HG03159 (cell line): ENCODE results near the gene HSH2D.

Experiments
- ATAC-seq: cut with Tn5 transposase; IDR thresholded peaks from one replicate; pipeline ENCODE4 v1.9.1; 2021; ENCODE audit warnings: mild to moderate bottlenecking, moderate library complexity; ENCODE audit not compliant: unreplicated experiment

HSH2D gene

DNA sequence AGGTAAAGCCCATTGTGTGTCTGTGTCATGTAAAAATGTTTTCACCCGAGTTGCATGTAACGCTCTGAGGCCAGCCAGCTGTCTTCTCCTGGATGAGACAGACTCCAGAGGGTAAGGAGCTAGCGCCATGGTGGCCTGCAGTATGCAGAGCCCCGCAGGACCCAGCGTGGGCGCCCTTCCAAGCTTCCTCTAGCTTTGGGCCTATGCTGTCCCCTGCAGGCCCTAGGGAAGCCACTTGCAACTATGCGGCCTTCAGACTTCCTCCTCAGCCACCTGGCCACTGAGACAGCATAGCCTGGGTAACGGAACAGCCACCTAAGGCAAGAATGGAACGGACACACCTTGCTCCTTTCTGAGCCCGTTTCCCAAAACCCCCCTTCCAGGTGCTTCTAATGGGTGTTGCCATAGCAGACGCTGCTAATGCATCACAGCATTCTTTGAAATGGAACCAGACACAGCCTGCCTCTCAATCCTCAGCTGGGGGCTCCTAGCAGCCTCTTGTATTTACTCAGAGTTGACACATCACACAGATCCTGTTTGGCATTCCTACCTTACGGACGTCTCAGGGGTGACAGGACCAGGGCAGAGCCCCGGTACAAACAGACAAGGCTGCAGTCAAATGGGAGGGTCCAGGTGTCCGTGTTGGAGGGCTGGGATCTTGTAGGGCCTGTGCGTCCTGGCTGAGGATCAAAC lies 47.9 kb downstream of the HSH2D start:
- ATAC-seq = no peak

DNA sequence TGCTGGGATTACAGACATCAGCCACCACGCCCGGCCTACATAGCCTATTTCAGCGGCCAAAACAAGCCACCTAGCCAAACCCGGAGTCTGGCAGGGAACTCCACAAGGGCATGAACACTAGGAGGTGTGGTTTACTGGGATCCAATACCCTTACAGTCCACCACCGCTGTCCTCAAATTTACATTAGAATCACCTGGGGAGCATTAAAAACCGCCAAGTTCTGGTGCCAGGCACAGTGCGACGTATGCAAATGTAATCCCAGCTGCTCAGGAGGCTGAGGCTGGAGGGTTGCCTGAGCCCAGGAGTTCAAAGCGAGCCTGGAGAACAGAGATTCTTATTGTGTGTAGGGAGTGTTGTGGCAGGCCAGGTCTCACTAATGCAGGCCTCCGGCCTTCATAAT lies 50.0 kb downstream of the HSH2D start:
- ATAC-seq = no peak

DNA sequence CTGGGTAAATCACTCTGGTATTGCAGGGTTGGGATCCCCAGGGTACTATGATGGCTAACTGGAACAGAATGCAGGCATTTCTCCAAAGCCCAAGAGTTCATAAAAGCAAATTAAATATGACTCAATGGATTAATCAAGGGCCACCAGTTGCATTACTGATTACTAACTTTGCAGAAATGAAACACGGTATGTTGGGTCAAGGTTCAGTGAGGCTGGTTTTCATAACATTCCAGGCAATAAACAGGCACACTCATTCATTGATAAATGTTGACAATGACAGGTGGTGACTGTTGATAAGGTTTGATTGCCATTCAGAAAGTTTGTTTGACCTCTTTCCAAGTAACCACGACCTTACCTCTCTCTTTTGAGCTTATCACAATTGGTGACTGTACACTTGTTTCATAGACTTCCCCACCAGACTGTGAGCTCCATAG lies 53.7 kb downstream of the HSH2D start:
- peak; percentile 4 for ATAC-seq

DNA sequence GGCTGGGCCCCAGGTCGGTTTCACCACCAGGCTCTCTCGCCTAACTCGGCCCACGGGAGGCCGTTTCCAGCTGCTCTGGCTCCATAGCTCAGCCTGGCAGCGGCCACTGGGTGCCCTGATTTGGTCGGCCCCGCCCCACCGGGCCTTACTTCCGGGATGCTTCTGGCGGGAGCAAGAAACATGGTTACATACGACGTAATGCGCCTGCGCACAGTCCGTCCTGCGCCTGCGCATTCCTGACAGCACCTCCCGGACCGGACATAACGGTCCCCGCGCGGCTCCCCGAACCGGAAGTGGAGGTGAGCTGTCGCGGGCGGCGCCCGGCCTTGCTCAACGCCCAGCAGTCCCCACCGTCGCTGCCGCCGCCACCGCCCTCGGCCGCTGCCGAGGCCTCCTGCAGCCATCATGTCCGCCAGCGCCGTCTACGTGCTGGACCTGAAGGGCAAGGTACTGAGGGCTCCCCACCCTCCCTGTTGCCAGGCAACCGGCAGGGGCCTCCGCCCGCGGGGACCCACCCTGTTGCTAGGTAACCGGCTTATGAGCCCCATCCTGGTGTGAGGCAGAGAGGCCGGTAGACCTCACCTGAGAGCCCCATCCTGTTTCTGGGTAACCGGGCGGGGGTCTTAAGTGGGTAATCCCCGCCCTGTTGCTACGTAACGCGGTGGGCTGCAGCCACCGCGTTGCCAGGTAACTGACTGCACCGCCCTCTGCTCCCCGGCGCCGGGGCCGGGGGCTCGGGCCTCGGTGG lies 54.3 kb downstream of the HSH2D start, which contains the start of gene AP1M1:
Gene AP1M1 (plus strand): TSS at position 290 of the 748 bp plus-strand sequence. CDS start 116 bp downstream, at position 406.
- ATAC-seq = peak; percentile 74

DNA sequence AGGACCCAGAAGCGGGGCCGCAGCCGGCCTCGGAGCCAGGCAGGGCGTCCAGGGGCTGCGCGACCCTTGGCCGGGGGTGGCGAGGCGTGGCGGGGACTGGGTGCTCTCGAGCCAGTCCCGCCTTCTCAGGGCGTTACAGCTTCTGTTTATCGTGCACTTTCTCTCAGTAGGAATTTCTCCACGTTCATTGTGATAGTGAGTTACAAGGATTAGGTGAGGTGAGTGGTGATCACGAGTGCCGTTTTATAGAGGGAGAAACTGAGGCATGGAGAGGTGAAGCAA lies 54.8 kb downstream of the HSH2D start:
- peak; percentile 14 for ATAC-seq

DNA sequence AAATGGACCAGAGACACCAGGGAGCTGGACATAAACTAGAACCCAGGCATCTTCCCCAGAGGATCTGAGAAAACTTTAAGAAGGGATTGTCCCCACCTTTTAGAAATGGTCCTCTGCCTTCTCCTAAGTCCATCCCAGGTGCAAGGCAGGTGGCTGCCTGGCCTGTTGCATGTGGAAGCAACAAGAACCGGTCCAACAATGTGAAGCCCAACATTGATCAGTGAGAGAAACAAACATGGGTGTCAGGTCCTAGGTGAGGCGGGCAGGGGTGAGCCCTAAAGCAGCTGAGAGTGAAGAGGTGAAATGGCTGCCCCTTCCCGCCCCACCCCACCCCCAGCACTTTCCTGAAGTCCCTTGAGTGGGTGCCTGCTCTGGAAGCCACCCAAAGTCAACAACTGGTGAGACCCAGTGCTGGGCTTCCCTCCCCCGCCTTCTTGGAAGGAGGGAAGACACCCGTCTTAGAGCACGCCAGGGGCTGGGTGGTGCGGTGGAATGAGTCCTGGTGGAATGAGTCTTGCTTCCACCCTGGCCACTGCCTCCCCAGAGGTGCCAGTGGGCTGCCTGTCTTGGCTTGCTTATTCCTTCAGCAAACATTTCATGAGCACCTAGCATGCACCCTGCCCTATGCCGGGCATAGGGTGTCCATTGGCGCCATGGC lies 55.9 kb downstream of the HSH2D start:
- ATAC-seq = no peak

DNA sequence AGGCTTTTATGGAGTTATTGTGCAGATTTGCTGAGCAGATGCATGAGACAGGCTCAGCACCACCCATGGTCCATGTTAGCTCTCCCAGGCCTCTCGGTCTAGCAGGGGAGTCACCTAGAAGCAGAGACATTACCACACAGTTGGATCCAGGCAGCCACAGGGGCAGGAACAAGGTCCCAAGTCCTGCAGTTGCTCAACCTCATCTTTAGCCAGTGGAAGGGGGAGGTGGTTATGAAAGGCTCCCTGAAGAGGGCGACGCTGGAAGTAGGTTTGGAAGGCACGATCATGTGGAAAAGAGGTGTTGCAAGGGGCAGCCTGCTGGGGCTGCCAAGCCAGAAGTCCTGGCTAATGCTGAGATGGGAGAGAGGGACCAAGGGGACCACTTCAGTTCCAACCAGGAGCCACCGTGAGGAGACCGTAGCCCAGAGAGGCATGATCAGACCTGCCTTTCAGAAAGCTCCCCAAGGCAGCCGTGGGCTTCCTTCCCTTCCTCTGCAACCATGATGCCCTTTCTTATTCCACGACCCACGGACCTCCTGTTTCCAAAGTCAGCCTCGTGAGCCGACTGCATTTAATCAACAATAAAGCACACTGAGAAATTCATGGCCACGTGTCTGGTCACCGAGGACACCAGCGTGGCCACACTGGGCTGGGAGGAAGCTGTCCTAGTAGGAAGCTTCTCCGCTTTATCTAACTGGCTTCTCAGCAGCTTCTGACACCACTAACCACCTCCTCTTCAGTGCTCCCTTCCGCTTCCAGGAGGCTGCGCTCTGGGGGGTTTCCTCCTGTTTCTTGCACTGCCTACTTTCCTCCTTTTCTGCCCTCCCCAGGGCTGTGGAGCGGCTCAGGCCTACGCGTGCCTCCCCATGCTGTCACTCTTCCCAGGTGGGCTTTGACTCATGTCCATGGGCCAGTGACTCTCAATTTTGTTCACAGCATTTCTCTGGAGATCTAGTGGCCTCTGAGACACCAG lies 56.8 kb downstream of the HSH2D start:
- no peak for ATAC-seq

DNA sequence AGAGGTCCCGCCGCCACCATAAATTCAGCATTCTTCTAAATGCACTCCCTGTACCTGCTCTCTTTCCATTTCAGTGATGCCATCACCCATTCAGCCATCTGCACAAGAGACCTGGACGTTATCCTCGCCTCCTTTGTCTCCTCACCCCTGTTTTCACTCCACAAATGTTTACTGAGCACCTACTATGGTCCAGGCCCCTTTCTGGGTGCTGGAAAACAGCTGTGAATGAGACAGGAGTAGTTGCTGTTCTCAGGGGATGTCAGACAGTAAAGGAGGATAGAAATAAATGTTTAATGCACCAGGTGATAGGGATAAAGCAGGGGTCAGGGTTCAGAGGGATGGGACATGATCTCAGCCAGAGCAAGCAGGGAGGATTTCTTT lies 57.5 kb downstream of the HSH2D start:
- ATAC-seq = no peak

DNA sequence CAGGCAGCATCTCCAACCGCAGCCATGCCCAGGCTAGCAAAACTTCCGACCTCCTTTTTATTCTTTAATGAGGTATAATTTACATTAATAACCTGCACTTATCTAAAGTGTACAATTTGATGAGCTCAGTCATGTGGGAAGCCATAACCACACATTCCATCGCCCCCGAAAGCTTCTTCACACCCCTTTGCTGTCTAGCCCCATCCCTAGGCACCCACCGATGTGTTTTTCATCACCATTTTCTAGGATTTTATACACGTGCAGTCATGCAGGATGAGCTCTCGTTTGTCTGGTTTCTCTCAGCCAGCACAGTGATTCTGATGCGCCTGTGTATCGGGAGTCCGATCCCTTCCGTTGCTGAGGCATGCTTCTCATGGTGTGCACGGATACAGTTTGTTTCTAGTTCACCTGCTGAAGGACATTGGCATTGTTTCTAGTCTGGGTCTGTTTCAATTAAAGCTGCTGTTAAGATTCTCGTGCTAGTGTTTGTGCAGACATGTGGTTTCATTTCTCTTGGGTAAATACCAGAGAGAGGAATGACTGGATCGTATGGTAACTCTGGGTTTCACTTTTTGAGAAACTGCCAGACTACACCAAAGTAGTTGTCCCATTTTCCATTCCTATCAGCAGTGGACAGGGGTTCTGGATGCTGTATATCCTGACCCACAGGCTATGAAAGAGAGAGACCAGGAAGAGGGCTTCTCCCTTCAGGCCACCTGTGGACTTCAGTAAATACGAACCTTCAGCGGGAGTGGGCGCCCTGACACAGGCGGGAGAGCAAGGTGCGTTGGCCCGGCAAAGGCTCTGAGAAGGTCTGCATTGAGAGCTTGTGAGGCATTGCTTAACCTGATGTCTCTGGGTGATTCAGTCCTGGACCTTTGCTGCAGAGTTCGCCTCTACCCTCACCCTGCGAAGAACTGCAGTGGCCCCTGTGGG lies 59.1 kb downstream of the HSH2D start:
- no peak for ATAC-seq

DNA sequence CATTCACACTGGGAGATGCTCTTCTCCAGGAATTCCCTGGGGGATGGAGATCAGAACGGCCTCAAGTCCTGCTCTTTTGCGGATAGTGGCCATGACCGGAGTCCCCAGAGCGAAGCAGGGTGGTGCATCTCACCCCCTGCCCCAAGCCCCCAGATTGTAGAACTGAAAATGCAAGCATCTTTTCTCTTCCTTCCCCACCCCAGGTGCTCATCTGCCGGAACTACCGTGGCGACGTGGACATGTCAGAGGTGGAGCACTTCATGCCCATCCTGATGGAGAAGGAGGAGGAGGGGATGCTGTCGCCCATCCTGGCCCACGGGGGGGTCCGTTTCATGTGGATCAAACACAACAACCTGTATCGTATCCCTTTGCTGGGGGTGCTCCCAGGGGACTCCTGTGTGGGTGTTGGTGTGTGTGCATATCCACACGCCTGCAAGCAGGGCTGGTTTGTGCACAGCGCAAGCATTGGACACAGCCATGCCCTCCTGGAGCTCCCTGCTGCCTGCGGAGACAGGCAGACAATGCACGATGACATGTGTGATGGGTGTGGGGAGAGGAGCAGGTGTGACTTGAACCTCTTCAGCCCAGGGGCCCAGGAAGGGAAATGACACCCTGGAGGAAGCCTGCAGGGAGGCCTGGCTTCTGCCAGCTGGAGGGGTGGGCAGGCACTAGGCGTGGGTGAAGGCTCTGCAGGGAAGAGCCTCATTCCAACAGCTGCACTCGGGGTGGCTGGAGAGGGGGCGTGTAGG lies 59.9 kb downstream of the HSH2D start:
- ATAC-seq = no peak

DNA sequence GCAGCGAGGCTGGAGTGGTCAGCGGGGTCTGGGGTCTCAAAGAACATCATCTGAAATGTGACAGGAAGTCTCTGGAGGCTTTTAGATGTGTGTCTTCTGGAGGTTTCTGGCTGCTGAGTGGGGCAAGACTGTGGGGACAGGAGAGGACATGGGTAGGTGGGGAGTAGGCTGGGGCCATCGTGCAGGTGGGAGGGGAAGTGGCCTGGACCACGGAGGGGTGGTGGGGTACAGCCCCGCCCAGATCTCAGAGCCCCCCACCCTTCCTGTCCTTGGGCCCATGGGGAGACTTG lies 60.5 kb downstream of the HSH2D start:
- ATAC-seq = no peak

DNA sequence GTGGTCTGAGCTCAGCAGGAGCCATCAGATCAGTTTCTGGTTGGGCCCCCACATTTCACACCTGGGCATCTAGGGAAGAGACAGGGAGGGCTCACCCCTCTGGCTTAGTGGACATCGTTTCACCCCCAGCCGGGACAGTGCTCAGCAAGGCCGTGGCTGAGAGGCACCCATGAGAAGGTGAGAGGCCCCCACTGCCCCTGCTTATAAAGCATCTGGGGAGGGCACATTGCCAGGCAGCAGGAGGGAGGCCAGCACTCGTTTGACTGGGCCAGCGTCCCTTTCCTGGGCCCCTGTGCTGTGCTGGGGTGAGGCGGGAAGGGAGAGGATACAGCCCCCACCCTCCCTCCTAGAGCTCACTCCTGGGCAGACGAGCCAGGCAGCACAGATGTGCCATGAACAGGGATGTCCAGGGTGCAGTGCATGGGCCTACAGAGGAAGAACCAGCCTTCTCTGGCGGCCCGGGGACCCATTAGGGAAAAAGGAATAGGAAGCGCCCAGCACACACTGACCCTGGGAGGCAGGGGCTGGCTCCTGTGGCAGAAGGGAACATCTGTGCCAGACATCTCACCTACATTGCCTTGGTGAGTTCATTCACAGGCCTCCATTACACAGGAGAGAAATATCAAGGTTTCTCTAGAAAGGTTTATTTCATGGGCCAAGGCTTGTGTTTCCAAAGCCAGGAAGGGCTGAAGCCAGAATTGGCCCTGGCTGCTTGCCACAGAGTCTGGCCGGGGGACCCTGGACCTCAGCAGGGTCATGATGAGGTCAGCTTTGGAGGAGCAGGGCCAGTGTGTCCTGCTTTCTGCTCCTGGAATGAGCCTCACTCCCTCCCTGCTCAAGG lies 61.9 kb downstream of the HSH2D start:
- no peak for ATAC-seq

DNA sequence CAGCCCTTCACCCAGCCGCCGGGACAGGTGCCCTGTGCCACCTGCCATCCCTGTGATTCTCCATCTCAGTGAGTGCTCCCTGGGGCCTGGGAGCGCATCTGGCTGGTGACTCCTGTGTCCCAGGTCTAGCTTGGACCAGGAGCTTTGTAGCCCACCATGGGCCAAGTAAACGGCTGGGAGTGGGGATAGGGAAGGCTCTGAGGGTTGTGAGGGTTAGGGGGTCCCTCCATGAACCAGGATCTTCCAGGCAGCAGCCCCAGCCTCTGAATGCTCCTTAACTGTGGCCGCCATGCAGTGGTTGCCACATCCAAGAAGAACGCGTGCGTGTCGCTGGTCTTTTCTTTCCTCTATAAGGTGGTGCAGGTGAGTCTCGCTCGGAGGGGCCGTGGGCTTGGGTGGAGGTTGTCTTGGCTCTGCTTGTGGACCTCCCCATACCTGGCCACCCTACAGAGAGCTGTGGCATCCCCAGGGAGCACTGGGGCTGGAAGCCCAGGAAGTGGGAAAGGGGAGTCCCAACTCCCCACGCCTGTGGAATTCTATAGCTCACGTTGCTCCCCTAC lies 62.6 kb downstream of the HSH2D start:
- ATAC-seq = no peak

DNA sequence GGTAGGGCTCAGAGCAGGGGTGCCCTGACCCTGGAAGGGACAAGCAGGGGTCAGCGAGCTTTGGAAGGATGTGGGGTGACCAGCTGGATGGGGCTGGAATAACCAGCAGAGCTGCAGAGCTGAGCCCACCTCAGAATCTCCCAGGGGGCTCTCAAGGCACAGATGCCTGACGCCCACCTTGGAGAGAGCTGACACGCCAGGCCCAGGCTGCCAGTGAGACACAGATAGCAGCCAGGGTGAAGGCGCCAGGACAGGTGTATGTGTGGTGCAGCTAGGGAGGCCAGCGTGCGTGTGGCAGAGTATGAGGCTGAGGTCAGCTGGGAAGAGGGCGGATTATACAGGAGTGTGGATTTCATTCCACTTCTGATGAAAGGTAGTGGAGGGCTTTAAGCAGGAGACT lies 63.2 kb downstream of the HSH2D start:
- no peak for ATAC-seq

DNA sequence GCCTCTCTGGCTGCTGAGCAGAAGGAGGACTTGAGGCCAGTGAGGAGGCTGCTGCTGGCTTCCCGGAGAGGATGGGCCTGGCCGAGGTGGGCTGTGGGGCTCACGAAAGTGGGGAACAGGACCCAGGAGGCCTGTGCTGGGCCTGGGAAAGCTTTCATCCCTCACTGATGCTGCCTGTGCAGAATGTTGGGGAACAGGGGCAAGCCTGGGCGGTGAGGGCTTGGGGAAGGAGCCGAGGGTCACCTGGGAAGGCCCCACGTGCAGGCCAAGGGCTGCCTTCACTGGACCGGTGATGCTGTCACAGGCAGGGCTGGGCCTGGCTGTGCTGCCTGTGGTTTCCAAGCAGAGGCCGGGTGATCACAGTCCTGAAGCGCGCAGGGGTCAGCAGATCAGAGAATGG lies 63.6 kb downstream of the HSH2D start:
- no peak for ATAC-seq

DNA sequence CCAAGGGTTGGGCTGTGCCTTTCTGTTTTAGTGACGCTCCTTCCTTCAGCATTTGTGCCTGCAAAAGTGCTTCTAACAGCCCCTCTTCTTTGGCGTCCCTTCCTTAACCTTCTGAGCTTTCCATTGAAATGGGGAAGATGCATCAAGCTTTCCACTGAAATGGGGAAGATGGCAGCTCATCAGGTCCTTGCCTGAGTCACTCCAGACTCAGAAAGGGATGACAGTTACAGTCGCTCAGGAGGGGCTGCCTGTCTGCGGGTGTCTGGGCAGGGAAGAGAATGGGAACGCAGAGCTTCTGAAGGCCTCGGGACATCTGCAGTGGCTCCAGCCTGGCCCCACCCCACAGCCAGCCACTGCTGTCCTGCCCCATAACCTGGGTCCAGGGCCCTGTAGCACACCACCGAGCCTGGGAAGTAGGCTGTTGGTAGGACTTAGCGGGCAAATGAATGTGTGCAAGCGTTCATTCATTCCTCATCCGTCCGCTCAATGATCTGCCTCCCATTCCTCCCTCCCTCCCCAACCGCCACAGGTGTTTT lies 64.1 kb downstream of the HSH2D start:
- ATAC-seq = no peak
